ENCODE results near the gene SLC25A27. TPM values are rescaled to one million over a fixed set of nuclear protein-coding genes. Genes with fewer than 3 reads are reported as not detected.

SLC25A27 gene
- total and polyA plus RNA-seq, 8 donors = 1.6 to 55.8 (median 32.4) TPM

DNA sequence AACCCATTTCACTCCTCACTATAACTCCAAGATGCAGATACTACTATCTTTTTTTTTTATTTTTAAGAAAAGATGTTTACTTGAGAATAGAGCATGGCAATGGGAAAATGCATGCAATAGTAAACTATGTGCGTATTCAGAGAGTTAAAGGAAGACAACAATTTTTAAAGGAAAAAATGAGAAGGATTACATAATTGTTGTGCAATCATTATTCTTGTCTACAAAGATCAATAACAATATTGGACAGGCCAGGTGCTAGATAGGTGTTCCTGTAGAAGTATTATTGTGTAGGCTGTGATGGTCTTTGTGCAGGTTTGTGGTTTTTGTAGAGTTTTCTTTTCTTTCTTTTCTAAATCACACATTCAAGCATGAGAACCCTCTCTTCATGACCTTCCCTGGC, 20.7 kb upstream of the SLC25A27 start:
- intact Hi-C loops (cut with DNase I; ENCODE audit: low total_unique reads) = no loop called here
- TF ChIP-seq, protein P1, sequence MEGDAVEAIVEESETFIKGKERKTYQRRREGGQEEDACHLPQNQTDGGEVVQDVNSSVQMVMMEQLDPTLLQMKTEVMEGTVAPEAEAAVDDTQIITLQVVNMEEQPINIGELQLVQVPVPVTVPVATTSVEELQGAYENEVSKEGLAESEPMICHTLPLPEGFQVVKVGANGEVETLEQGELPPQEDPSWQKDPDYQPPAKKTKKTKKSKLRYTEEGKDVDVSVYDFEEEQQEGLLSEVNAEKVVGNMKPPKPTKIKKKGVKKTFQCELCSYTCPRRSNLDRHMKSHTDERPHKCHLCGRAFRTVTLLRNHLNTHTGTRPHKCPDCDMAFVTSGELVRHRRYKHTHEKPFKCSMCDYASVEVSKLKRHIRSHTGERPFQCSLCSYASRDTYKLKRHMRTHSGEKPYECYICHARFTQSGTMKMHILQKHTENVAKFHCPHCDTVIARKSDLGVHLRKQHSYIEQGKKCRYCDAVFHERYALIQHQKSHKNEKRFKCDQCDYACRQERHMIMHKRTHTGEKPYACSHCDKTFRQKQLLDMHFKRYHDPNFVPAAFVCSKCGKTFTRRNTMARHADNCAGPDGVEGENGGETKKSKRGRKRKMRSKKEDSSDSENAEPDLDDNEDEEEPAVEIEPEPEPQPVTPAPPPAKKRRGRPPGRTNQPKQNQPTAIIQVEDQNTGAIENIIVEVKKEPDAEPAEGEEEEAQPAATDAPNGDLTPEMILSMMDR (IDR thresholded peaks at IDR 0.05) = no peak
- TF ChIP-seq EP300 (IDR thresholded peaks at IDR 0.05) (no peak), POLR2A (IDR thresholded peaks at IDR 0.05) (no peak), POLR2AphosphoS5 (IDR thresholded peaks at IDR 0.05) (no peak)

DNA sequence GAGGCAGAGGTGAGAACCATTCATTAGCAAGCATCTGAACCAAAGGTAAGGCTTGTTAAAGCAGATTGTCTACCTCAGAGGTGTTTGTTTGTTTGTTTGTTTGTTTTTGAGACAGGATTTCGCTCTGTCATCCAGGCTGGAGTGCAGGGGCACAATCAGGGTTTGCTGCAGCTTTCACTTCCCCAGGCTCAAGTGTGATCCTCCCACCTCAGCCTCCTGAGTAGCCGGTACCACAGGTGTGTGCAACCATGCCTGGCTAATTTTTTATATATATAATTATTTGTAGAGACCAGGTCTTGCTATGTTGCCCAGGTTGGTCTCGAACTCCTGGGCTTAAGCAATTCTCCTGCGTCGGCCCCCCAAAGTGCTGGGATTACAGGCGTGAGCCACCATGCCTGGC, 17.3 kb upstream of the SLC25A27 start:
- Histone ChIP-seq H3K4me1 (peaks cover 0 to 10% (median 3%) of the 10 kb centered on the region in 4 donors), H3K27me3 (no peaks in the 10 kb centered on the region), H3K36me3 (no peaks in the 10 kb centered on the region), H3K4me3 (no peak overlapping the region), H3K9me3 (no peaks in the 10 kb centered on the region), H3K27ac (no peak overlapping the region)
- no peak for DNase-seq
- intact Hi-C loops (cut with DNase I; ENCODE audit: low total_unique reads) = no loop called here
- no peak for TF ChIP-seq EP300 (IDR thresholded peaks at IDR 0.05)
- WGBS, 5 donors = 80 to 92% (median 90%) methylated on average over 6 of the region's 6 CpGs

More for the DNA sequence above, 20.7 kb upstream of the SLC25A27 start:
- Histone ChIP-seq H3K36me3 (no peaks in the 10 kb centered on the region), H3K27ac (no peak overlapping the region), H3K9me3 (no peaks in the 10 kb centered on the region), H3K4me3 (no peak overlapping the region), H3K4me1 (peaks cover 0 to 6% (median 2%) of the 10 kb centered on the region in 4 donors), H3K27me3 (no peaks in the 10 kb centered on the region)
- no peak for DNase-seq
- 90 to 98% (median 96%) methylated on average over 1 of the region's 1 CpG for WGBS, 5 donors

DNA sequence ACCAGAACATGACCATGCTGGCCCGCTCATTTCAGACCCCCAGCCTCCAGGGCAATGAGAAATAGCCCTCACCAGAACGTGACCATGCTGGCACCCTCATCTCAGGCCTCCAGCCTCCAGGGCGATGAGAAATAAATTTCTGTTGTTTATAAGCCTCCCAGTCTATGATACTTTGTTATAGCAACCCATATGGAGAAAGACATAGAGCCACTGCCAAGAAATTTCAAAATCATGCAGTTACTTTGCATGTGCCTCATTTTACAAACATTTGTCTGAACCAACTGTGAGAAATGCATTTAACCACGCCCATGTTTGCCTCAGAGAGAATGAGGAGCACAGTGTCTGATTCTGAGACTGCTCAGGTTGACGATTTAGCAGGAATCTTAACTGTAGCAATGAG, 15.6 kb upstream of the SLC25A27 start:
- Histone ChIP-seq H3K27me3 (no peaks in the 10 kb centered on the region), H3K36me3 (no peaks in the 10 kb centered on the region), H3K4me3 (no peak overlapping the region), H3K27ac (peak overlapping the region in 1 of 5 donors; percentile 12), H3K4me1 (peaks cover 0 to 10% (median 3%) of the 10 kb centered on the region in 4 donors), H3K9me3 (no peaks in the 10 kb centered on the region)
- peak in 1 of 2 donors; percentile 47 for DNase-seq
- intact Hi-C loops (cut with DNase I; ENCODE audit: low total_unique reads) = no loop called here
- peak in 2 of 3 donors; percentile 15 to 64 for TF ChIP-seq POLR2AphosphoS5 (IDR thresholded peaks at IDR 0.05)
- TF ChIP-seq POLR2A (IDR thresholded peaks at IDR 0.05) = no peak
- no peak for TF ChIP-seq EP300 (IDR thresholded peaks at IDR 0.05)
- 68 to 80% (median 75%) methylated on average over 5 of the region's 5 CpGs for WGBS, 5 donors

DNA sequence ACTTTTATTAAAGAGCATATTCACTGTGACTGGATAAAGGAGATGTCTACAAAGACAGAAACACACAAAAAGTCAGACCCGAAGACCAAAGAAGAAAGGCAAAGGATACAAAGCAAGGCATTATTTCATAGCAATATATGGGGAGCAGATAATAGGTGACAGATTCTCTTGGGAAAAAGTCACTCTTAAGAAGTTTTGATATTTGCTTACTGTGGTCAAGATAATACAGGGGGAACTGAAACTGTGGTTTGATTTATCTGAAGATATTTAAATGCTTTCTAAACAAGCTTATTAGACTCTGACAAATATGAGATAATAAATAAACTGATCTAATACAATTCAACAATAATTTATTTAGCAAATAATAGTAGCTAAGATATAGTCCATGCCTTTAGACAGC, 14.8 kb upstream of the SLC25A27 start:
- peak overlapping the region in 1 of 5 donors; percentile 12 for H3K27ac ChIP-seq
- no peaks in the 10 kb centered on the region for H3K9me3 ChIP-seq
- no peaks in the 10 kb centered on the region for H3K27me3 ChIP-seq
- H3K4me3 ChIP-seq = no peak overlapping the region
- no peak for TF ChIP-seq EP300 (IDR thresholded peaks at IDR 0.05)
- no peak for TF ChIP-seq POLR2AphosphoS5 (IDR thresholded peaks at IDR 0.05)
- TF ChIP-seq, protein P1 (IDR thresholded peaks at IDR 0.05) = no peak
- no peak for TF ChIP-seq POLR2A (IDR thresholded peaks at IDR 0.05)
- H3K4me1 ChIP-seq = peaks cover 0 to 10% (median 3%) of the 10 kb centered on the region in 4 donors
- H3K36me3 ChIP-seq = no peaks in the 10 kb centered on the region
- no peak for DNase-seq
- WGBS, 5 donors = 85 to 93% (median 89%) methylated on average over 1 of the region's 1 CpG
- intact Hi-C loops (cut with DNase I; ENCODE audit: low total_unique reads) = no loop called here

DNA sequence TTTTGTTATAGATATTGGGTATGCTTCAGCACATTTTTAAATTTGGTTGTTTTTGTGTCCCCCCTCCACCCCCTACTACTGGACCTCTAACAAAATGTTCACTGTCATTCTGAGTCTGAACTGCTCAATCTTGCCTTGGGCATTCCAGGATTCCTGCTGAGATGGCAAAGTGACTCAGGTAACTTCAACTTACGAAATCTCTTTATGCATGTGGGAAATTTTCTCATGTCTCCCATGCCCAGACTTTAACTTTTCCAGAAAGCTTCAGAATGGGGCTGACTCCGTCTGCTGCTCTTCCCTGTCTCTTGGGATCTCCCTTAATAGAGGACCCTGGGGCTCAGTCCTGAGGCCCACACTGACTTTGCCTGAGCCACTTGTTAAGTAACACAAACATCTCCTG, 14.1 kb upstream of the SLC25A27 start:
- intact Hi-C loops (cut with DNase I; ENCODE audit: low total_unique reads) = no loop called here
- no peak for DNase-seq
- H3K36me3 ChIP-seq = no peaks in the 10 kb centered on the region
- TF ChIP-seq POLR2AphosphoS5 (IDR thresholded peaks at IDR 0.05) = no peak
- no peak for TF ChIP-seq POLR2A (IDR thresholded peaks at IDR 0.05)
- TF ChIP-seq, protein P1 (IDR thresholded peaks at IDR 0.05) = no peak
- no peak for TF ChIP-seq EP300 (IDR thresholded peaks at IDR 0.05)
- H3K27ac ChIP-seq = no peak overlapping the region
- H3K9me3 ChIP-seq = no peaks in the 10 kb centered on the region
- 87 to 94% (median 89%) methylated on average over 2 of the region's 2 CpGs for WGBS, 5 donors
- H3K27me3 ChIP-seq = no peaks in the 10 kb centered on the region
- H3K4me1 ChIP-seq = peaks cover 0 to 10% (median 3%) of the 10 kb centered on the region in 4 donors
- H3K4me3 ChIP-seq = no peak overlapping the region
